IMR-90 (cell line): ENCODE results near the gene CNPPD1.

Experiments
- BHLHE40 ChIP-seq: fragments of 150-350 bp; IDR thresholded peaks from 2 replicates; pipeline ENCODE4 v1.6.1; 2016; ENCODE audit warnings: mild to moderate bottlenecking, low read depth, low read length
- CEBPB ChIP-seq: IDR thresholded peaks from 2 replicates; pipeline ENCODE4 v1.6.1; 2012; ENCODE audit warnings: low read depth, low read length, improper control_type of control experiment
- CHD1 ChIP-seq: IDR thresholded peaks from 2 replicates; pipeline ENCODE4 v1.6.1; 2012; ENCODE audit warnings: low read depth, low read length, improper control_type of control experiment
- FOS ChIP-seq: fragments of 150-350 bp; IDR thresholded peaks from 2 replicates; pipeline ENCODE4 v1.6.1; 2016; ENCODE audit warnings: low read depth, low read length
- MAFK ChIP-seq: IDR thresholded peaks from 2 replicates; pipeline ENCODE4 v1.6.1; 2012; ENCODE audit warnings: low read depth, low read length, improper control_type of control experiment
- MAZ ChIP-seq: IDR thresholded peaks from 2 replicates; pipeline ENCODE4 v1.6.1; 2012; ENCODE audit warnings: low read depth, mild to moderate bottlenecking, low read length, improper control_type of control experiment, moderate library complexity, borderline replicate concordance
- MXI1 ChIP-seq: IDR thresholded peaks from 2 replicates; pipeline ENCODE4 v1.6.1; 2012; ENCODE audit warnings: low read depth, mild to moderate bottlenecking, low read length, moderate library complexity, borderline replicate concordance
- NFE2L2 ChIP-seq: fragments of 150-350 bp; IDR thresholded peaks from 2 replicates; pipeline ENCODE4 v1.6.1; 2016; ENCODE audit warnings: low read depth, mild to moderate bottlenecking, low read length
- POLR2A ChIP-seq: IDR thresholded peaks from 2 replicates; pipeline ENCODE4 v1.6.1; 2012; ENCODE audit warnings: mild to moderate bottlenecking, low read depth, low read length
- RAD21 ChIP-seq: IDR thresholded peaks from 2 replicates; pipeline ENCODE4 v1.6.1; 2012; ENCODE audit warnings: low read length, improper control_type of control experiment
- RFX5 ChIP-seq: IDR thresholded peaks from 2 replicates; pipeline ENCODE4 v1.8.0; 2012; ENCODE audit warnings: low read depth, mild to moderate bottlenecking, low read length, moderate library complexity
- TF ChIP-seq, protein P1 (sequence below): conservative IDR thresholded peaks from 2 replicates; pipeline ENCODE4 v1.5.1; 2012; ENCODE audit warnings: mild to moderate bottlenecking, low read depth, low read length, improper control_type of control experiment

DNA sequence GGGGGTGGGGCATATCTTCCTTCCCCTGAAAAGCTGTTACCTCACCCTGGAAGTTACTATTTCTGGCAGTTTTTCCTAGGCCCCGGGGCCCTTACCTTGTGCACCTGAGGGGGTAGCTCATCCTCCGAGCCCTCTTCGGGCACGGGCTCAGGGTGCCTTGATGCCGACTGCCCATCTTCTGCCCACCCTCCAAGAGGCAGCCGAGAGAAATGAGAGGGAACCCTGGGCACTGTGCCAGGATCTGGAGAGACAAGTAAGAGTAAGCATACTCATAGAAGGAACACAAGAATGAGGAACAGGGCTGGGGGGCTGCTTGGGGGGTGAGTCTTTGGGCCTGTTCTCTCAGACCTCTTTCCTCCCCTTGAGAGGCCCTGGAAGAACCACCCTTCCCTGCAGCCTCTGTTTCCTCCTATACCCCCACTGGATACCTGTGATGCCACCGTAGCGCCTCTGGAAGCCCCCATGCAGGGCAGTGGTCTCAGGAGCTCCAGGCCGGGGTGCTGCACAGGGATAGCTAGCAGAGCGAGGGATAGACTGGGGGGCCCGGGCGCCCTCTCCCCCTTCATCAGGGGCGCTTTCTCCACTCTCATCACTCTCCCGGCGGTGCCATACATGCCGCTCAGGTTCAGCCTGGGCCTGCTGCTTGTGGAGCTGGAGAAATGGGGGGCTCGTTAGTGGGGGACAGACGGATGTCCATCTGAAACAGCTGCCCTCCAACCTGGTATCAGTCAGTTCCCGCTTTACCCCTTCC is 44.1 kb upstream of the CNPPD1 start:
- TF ChIP-seq, protein P1, sequence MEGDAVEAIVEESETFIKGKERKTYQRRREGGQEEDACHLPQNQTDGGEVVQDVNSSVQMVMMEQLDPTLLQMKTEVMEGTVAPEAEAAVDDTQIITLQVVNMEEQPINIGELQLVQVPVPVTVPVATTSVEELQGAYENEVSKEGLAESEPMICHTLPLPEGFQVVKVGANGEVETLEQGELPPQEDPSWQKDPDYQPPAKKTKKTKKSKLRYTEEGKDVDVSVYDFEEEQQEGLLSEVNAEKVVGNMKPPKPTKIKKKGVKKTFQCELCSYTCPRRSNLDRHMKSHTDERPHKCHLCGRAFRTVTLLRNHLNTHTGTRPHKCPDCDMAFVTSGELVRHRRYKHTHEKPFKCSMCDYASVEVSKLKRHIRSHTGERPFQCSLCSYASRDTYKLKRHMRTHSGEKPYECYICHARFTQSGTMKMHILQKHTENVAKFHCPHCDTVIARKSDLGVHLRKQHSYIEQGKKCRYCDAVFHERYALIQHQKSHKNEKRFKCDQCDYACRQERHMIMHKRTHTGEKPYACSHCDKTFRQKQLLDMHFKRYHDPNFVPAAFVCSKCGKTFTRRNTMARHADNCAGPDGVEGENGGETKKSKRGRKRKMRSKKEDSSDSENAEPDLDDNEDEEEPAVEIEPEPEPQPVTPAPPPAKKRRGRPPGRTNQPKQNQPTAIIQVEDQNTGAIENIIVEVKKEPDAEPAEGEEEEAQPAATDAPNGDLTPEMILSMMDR = no peak
- no peak for TF ChIP-seq MAZ
- no peak for TF ChIP-seq MAFK
- no peak for TF ChIP-seq NFE2L2
- TF ChIP-seq POLR2A = no peak
- TF ChIP-seq MXI1 = no peak
- no peak for TF ChIP-seq FOS
- no peak for TF ChIP-seq RFX5
- TF ChIP-seq CHD1 = no peak
- TF ChIP-seq CEBPB = no peak
- no peak for TF ChIP-seq BHLHE40
- no peak for TF ChIP-seq RAD21
